Measurements from ENCODE around the gene ARHGAP6. TPM values are rescaled to one million over a fixed set of nuclear protein-coding genes. Genes with fewer than 3 reads are reported as not detected.

ARHGAP6 gene
- total and polyA plus RNA-seq, 7 donors, result 1.8 to 20.6 (median 6.4) TPM

GRCh38 chrX:11265352-11265751, 400.4 kb downstream of the ARHGAP6 start:
- intact Hi-C loops (cut with DNase I), result no loop called here
- no peaks in the 10 kb centered on the region for H3K9me3 ChIP-seq
- peak overlapping the region; percentile 41 for H3K4me3 ChIP-seq
- H3K4me1 ChIP-seq, result no peaks in the 10 kb centered on the region
- peak overlapping the region; percentile 24 for H3K27ac ChIP-seq
- no peaks in the 10 kb centered on the region for H3K27me3 ChIP-seq (ENCODE audit: insufficient read depth in 3 of 3, low read length in 2 of 3)
- ATAC-seq (peak in 2 of 4 donors; percentile 60 to 75), DNase-seq (no peak)
- 7 to 27% (median 23%) methylated on average over 3 of the region's 3 CpGs for WGBS, 3 donors
- no peaks in the 10 kb centered on the region for H3K36me3 ChIP-seq (ENCODE audit: insufficient read depth in 1 of 2, low read depth in 1 of 2)
- TF ChIP-seq, protein P1, sequence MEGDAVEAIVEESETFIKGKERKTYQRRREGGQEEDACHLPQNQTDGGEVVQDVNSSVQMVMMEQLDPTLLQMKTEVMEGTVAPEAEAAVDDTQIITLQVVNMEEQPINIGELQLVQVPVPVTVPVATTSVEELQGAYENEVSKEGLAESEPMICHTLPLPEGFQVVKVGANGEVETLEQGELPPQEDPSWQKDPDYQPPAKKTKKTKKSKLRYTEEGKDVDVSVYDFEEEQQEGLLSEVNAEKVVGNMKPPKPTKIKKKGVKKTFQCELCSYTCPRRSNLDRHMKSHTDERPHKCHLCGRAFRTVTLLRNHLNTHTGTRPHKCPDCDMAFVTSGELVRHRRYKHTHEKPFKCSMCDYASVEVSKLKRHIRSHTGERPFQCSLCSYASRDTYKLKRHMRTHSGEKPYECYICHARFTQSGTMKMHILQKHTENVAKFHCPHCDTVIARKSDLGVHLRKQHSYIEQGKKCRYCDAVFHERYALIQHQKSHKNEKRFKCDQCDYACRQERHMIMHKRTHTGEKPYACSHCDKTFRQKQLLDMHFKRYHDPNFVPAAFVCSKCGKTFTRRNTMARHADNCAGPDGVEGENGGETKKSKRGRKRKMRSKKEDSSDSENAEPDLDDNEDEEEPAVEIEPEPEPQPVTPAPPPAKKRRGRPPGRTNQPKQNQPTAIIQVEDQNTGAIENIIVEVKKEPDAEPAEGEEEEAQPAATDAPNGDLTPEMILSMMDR (IDR thresholded peaks at IDR 0.05), result no peak

- intact Hi-C loops (cut with DNase I), result no loop called here
- ATAC-seq (peak in 1 of 4 donors; percentile 44), DNase-seq (no peak)
- WGBS, 3 donors, result 21 to 37% (median 36%) methylated on average over 1 of the region's 1 CpG
- TF ChIP-seq, protein P1 (IDR thresholded peaks at IDR 0.05), result no peak
- Histone ChIP-seq H3K36me3 (ENCODE audit: insufficient read depth in 1 of 2, low read depth in 1 of 2) (no peaks in the 10 kb centered on the region), H3K27me3 (ENCODE audit: insufficient read depth in 3 of 3, low read length in 2 of 3) (no peaks in the 10 kb centered on the region), H3K4me3 (peak overlapping the region; percentile 41), H3K9me3 (no peaks in the 10 kb centered on the region), H3K4me1 (no peaks in the 10 kb centered on the region), H3K27ac (no peak overlapping the region)
Observed at GRCh38 chrX:11264925-11265324, 400.8 kb downstream of the ARHGAP6 start.

DNA sequence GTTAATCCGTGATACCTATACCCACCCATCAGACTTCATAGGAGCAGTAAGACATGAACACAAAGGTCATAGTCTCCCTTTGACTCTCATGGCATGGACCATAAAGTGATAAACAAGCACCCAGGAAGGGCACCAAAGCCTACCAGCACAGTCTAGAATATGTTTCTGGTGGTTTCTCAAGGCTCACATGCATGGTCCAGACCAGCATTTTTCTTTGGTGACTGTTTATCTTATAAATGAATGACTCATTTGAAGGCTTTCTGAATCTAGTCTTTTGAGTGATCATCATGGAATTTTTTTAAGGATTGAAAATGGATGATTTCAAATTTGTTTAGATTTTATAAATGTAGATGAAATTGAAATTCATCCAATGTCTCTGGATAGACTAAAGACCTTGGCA, 404.5 kb downstream of the ARHGAP6 start:
- no peaks in the 10 kb centered on the region for H3K36me3 ChIP-seq (ENCODE audit: insufficient read depth in 1 of 2, low read depth in 1 of 2)
- 77 to 100% (median 97%) methylated on average over 1 of the region's 1 CpG for WGBS, 3 donors
- DNase-seq (no peak), ATAC-seq (no peak)
- intact Hi-C loops (cut with DNase I), result no loop called here
- no peak overlapping the region for H3K27ac ChIP-seq
- H3K27me3 ChIP-seq (ENCODE audit: insufficient read depth in 3 of 3, low read length in 2 of 3), result no peaks in the 10 kb centered on the region
- H3K4me3 ChIP-seq, result no peak overlapping the region
- no peaks in the 10 kb centered on the region for H3K4me1 ChIP-seq
- TF ChIP-seq, protein P1 (IDR thresholded peaks at IDR 0.05), result no peak
- no peaks in the 10 kb centered on the region for H3K9me3 ChIP-seq

- TF ChIP-seq, protein P1 (IDR thresholded peaks at IDR 0.05), result no peak
- no peak overlapping the region for H3K4me3 ChIP-seq
- no peaks in the 10 kb centered on the region for H3K36me3 ChIP-seq (ENCODE audit: insufficient read depth in 1 of 2, low read depth in 1 of 2)
- no peaks in the 10 kb centered on the region for H3K9me3 ChIP-seq
- ATAC-seq, result no peak
- intact Hi-C loops (cut with DNase I), result no loop called here
- no peaks in the 10 kb centered on the region for H3K27me3 ChIP-seq (ENCODE audit: insufficient read depth in 3 of 3, low read length in 2 of 3)
- H3K4me1 ChIP-seq, result no peaks in the 10 kb centered on the region
- no peak overlapping the region for H3K27ac ChIP-seq
- 57 to 93% (median 80%) methylated on average over 1 of the region's 1 CpG for WGBS, 3 donors
- no peak for DNase-seq
Observed at GRCh38 chrX:11259437-11259836, 406.3 kb downstream of the ARHGAP6 start.

DNA sequence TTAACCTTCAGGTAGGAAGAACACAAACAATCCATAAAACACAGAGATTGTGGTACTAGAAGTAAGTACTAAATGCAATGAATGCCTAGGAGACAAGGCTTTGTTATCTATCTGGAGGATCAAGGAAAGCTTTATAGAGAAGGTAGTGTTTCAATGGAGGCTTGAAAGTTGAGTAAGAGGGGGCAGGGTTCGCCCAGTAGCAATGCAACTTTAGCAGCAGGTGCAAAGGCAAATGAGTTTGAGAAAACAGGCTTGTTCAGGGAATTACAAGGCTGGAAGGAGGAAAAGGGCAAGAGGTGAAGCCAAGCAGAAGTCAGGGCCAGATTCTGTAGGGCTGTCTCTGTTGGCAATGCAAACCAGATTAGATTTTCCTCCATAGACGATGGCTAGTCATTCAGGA, 408.0 kb downstream of the ARHGAP6 start:
- 45 to 58% (median 49%) methylated on average over 2 of the region's 2 CpGs for WGBS, 3 donors
- Histone ChIP-seq H3K4me1 (no peaks in the 10 kb centered on the region), H3K27me3 (ENCODE audit: insufficient read depth in 3 of 3, low read length in 2 of 3) (no peaks in the 10 kb centered on the region), H3K36me3 (ENCODE audit: insufficient read depth in 1 of 2, low read depth in 1 of 2) (no peaks in the 10 kb centered on the region), H3K9me3 (no peaks in the 10 kb centered on the region), H3K27ac (no peak overlapping the region), H3K4me3 (no peak overlapping the region)
- ATAC-seq (no peak), DNase-seq (no peak)
- intact Hi-C loops (cut with DNase I), result no loop called here
- TF ChIP-seq, protein P1 (IDR thresholded peaks at IDR 0.05), result no peak
